Right lobe of liver (tissue), 4 donors: ENCODE results near the gene AKAIN1.

Experiments
- POLR2A ChIP-seq: fragments of 450-650 bp; IDR thresholded peaks from one replicate; pipeline ENCODE4 v1.6.1; 2017; ENCODE audit warnings: antibody characterized with exemption, mild to moderate bottlenecking
- TF ChIP-seq, protein P1 (sequence below), 4 donors: fragments of 200-600 bp in 3 of 4; fragments of 450-650 bp in 1 of 4; IDR thresholded peaks; one replicate each; pipeline versions ENCODE4 v1.5.1 to v1.8.0; 2016 to 2022; ENCODE audit warnings: antibody characterized with exemption in 4 of 4, mild to moderate bottlenecking in 2 of 4
- donor health status: DM: no; HTN: no; CAD: no.
- donor health status: DM: no; HTN: no; CAD: no.
- donor health status: DM: no; HTN: yes; CAD: no.

DNA sequence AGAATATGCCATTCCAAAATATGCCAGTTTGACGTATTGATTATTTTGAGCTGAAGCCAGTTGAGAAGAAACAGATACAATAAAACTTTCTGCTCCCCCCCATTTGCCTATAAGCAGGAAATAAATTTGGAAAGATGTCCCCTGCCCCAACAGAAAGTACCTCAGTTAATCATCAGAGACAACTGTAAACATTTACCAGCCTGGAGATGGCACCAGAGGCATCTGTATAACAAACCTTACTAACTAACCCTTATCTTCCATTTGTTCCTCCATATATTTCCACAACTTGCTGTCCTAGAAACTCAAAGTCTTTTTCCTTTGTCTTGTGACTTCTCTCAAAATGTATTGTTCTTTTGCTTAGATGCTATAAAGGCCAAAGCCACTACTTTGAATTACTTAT is 93.8 kb downstream of the AKAIN1 start:
- TF ChIP-seq, protein P1, sequence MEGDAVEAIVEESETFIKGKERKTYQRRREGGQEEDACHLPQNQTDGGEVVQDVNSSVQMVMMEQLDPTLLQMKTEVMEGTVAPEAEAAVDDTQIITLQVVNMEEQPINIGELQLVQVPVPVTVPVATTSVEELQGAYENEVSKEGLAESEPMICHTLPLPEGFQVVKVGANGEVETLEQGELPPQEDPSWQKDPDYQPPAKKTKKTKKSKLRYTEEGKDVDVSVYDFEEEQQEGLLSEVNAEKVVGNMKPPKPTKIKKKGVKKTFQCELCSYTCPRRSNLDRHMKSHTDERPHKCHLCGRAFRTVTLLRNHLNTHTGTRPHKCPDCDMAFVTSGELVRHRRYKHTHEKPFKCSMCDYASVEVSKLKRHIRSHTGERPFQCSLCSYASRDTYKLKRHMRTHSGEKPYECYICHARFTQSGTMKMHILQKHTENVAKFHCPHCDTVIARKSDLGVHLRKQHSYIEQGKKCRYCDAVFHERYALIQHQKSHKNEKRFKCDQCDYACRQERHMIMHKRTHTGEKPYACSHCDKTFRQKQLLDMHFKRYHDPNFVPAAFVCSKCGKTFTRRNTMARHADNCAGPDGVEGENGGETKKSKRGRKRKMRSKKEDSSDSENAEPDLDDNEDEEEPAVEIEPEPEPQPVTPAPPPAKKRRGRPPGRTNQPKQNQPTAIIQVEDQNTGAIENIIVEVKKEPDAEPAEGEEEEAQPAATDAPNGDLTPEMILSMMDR (IDR thresholded peaks at IDR 0.05): no peak
- no peak for TF ChIP-seq POLR2A
